Activated gamma-delta T cell (primary cell): Measurements from ENCODE around the gene RHEB.

Source experiments
- DNase-seq: peaks from one replicate; lab custom pipeline; 2025; lab: John Stamatoyannopoulos, UW

RHEB gene

DNA sequence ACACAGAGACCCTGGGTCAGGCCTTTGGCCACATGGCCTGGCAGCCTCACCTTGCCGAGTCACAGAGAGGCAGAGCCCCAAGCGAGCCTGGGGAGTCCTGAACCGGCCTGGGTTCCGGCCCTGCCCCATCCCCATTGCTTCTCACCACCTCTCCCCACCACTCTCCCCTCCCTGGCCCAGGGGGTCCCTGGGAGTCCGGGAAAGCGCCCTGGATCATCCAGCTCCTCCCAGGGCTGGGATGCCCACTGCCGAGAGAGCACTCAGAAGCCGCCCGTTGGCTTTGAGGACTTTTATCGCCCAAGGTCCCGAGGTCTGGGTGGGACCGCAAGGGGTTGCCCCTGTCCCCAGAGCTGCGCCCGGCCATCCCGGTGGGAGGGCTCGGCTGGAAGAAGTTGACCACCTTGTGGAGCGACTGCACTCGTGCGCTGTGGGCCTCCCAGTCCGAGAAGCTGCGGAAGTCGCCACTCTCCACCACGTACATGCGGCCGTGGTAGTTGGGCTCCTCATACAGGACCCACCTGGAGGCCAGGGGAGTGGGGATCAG, 87.9 kb downstream of the RHEB start:
- DNase-seq = no peak

- DNase-seq = no peak
Measured at GRCh38 chr7:151431281-151431767, 88.4 kb downstream of the RHEB start.

GRCh38 chr7:151430391-151431205, 89.1 kb downstream of the RHEB start:
- no peak for DNase-seq

GRCh38 chr7:151429560-151430331, 89.9 kb downstream of the RHEB start:
- DNase-seq = no peak

DNA sequence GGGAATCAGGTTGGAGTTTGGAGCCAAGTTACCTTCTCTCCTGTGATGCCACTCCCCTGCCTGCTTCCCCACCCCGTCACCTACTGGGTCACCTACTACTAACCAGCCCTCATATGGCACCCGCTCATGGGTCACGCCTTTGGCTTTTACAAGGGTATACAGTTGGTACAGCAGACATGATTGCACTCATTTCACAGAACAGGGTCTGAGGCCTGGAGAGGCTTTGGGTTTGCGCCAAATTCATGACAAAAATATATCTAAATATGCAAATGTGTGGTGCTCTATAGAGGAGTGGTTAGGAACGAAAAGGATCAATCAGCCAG, 90.5 kb downstream of the RHEB start:
- no peak for DNase-seq

GRCh38 chr7:151428378-151429236, 91.1 kb downstream of the RHEB start:
- DNase-seq = no peak

DNA sequence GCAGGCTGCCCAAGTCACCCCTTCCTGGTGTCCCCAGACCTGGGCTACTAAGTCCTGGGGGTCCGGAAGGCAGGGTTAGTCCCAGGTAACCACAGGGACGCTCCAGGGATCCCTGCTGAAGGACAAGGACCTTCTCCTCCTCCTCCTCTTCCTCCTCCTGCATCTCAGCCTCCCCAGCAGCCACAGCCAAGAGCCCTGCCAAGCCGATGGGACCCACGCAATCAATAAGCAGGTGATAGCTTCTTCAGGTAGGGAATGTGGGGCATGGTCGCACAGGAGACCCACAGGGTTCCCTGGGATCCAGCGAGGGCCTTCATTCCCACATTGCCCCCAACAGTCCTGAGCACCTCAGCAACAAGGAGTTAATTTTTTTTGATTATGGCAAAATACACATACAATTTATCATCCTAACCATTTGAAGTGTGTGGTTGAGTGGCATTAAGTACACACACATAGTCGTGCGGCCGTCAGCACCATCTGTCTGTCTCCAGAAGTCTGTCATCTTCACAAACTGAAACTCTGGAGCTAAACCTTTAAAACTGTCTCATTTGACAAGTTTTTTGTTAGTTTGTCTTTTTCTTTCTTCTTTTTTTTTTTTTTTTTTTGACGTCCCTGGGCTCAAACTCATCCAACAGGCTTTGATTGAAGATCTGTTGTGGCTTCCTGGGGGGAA, 91.9 kb downstream of the RHEB start:
- no peak for DNase-seq

- DNase-seq = no peak
Measured at GRCh38 chr7:151426904-151427704, 92.6 kb downstream of the RHEB start.

DNA sequence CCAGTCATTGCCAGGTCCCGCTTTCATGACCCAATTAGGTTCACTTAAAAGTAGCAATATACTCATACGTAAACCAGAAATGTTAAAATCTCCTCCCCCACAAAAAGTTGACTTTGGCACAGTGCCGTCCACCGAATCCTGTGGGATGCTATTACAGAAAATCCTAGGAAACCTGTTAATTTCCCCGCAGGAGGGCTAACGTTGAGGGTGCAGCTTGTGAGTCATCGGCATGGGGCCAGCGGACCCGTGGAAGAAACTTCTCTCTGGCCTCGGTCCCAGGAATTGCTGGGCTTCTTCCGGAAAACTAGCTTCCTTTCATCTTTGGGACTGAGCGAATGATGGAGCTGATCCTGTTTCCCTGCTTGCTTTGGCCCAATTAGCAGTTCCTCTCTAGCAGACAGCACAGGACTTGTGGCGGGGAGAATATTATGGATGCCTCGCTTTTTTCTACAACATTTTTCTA, 93.2 kb downstream of the RHEB start:
- DNase-seq = no peak

DNA sequence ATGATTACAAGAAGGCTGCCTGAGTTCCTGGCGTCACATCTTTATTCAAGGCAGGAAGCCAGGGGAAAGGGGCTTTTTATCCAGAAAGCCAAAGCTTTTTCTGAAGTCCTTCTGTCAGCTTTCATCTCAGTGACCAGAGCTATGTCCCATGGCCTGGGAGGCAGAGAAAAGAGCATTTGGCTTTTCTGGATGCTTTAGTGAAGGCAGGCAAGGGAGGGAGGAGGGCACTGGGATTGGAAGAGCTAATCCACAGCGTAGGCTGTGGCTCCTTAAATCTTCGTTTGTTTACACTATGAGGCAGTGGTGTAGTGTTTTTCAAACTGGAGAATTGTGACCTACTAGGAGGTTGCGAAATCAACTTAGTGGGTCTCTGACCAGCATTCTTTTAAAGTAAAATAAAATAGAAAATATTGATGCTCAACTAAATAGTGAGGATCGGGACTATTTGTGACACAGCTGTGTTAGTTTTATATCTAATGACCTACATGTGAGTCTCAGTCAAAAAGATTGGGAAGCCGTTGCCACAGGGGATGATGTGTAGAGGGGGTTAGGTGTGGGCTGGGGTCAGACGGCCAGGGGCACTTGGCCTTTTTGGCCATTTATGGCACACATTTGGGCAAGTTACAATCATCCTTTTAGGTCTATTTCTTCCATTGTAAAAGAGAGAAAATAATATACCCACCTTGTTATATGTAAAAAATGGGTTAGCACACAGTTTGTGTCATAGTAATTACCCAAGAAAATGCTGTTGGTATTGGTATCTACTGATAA, 93.8 kb downstream of the RHEB start:
- DNase-seq = no peak

DNA sequence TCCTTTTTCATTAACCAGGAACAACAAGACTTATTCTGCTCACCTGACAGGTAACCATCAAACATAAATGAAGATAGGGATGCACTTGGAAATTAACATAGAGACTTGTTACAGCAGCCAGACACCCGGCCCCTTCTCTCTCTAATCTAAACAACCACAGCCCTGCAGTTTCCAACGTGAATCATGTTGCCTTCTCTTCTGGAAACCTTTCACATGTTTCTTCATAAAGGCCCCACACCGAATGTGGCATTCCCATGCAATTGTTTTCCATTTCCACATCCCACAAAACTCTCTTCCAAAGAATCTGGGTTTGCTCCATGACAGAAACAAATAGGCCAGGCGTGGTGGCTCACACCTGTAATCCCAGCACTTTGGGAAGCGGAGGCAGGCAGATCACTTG, 94.9 kb downstream of the RHEB start:
- DNase-seq = no peak

- no peak for DNase-seq
Measured at GRCh38 chr7:151423936-151424335, 95.8 kb downstream of the RHEB start.

DNA sequence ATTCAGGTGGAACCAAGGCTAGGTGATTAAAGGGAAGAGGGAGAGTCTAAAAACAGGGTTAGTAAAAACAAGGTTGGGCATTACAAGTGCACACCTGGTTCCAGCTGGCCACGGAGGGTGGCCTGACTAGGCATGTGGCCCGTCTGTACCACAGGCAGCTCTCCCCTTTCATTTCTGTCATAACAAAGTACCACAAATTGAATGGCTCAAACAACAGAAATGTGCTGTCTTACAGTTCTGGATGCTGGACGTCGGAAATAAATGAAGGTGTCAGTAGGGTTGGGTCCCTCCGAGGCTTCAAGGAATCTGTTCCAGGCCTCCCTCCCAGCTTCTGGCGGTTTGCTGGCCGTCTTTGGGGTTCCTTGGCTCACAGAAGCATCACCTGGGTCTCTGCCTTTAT, 96.5 kb downstream of the RHEB start:
- DNase-seq = no peak

DNA sequence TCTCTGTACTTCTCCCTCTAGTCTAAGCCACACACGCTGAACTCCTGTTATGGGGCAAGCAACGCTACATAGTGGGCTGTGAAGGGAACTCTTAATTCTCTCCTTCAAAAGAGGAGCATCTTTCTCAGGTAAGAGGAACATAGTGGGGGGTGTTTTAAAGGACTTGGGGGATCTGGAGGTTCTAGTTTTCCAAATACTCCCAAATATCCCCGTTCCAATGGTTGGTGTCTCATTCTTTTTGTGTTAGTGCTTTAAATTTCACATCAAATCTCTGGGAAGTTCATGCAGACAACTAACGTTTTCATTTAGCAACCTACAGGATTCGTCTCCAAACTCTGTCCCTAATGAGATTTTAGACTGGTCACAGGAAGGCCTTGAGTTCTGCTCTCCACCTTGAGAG, 97.5 kb downstream of the RHEB start:
- DNase-seq = no peak

DNA sequence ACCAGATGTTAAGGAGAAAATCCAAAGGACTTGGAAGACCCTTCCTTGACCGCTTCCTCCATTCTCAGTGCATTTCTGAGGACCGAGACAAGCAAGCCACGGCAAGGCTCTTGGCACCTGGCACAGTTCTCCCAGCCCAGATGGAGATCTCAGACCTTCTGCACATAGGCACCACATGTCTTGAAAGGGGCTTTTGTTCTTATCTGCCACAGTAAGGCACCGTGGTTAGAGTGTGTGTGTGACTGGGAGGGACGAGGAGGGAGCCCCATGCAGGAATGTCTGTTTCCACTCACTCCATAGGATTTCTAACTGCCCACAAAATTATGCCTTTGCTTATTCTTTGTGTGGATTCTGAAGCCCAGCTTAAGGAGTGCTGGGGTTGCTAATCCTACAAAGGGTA, 99.6 kb downstream of the RHEB start:
- DNase-seq = no peak

GRCh38 chr7:151416941-151417315, 102.8 kb downstream of the RHEB start:
- no peak for DNase-seq

DNA sequence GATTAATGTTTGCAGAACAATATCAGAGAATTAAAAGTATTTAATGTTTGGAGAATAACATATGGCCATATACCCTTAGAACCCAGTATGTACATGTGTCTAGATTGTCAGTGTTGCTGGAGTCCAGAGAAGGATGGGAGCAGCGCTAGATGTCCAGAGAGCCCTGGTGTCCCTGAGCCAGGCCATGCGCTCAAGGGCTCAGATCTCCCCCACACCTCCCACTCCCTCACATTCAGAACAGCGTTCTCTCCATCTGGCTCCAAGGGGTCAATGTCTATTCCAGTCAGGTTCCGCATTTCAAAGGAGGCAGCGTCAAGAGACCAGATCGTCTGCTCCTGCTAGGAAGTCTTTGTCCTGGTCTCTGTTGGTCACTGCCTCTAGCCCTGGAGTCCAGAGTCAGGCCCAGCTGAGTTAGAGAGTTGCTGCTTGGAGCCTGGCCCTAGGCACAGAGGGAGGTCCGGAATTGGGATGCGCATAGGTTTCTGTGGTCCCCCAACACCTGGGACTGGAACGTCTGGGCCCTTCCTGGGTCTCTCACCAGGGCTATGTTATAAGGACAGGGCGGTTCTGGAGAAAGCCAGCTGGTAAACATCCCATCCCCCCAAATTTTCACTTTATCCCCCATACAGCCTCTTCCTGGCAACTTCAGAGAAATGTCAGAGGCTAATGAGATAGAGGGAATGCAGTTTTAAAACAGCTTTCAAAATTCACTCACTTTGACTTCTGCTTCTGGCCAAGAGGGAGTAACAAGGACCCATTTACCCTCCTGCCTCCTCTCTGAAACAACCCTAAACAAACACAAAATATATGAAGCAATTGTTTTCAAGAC, 103.4 kb downstream of the RHEB start:
- DNase-seq = no peak
